SK-N-MC (cell line): ENCODE measurements around the gene BTRC.
"Not testable (repeated sequence)": the region's sequence is repeated elsewhere in the genome, so short reads cannot be mapped to it uniquely, and the experiment has no call there.

ENCODE experiments used
- DNase-seq: peaks from one replicate; pipeline ENCODE4 v3.0.0-alpha.2; 2011; ENCODE audit warnings: low read depth, low spot score
- H3K27ac ChIP-seq: fragments of 200-600 bp; sonication (generic); 2 replicates; pipeline ENCODE4 v1.5.1; 2016; ENCODE audit warnings: mixed run types
- H3K36me3 ChIP-seq: fragments of 200-600 bp; sonication (generic); 2 replicates; pipeline ENCODE4 v1.6.1; 2017; ENCODE audit warnings: antibody characterized with exemption, low read length, mixed read lengths; ENCODE audit not compliant: insufficient read depth
- H3K4me3 ChIP-seq: fragments of 200-600 bp; sonication (generic); 2 replicates; pipeline ENCODE4 v1.5.1; 2016
- H3K9ac ChIP-seq: fragments of 200-600 bp; sonication (generic); 2 replicates; pipeline ENCODE4 v1.8.0; 2017; ENCODE audit warnings: mixed run types, mixed read lengths; ENCODE audit not compliant: insufficient read length
- H3K9me3 ChIP-seq: fragments of 200-600 bp; sonication (generic); 2 replicates; pipeline ENCODE4 v1.6.1; 2017; ENCODE audit warnings: low read depth, mild to moderate bottlenecking, antibody characterized with exemption, low read length, moderate library complexity, mixed read lengths
- EZH2 ChIP-seq: fragments of 200-600 bp; sonication (generic); IDR thresholded peaks from one replicate; pipeline ENCODE4 v1.6.1; 2017; ENCODE audit warnings: antibody characterized with exemption
- FOXP2 ChIP-seq: optimal IDR thresholded peaks from 2 replicates; pipeline ENCODE3; 2011; ENCODE audit warnings: mild to moderate bottlenecking, moderate library complexity; ENCODE audit not compliant: insufficient read depth; ENCODE audit errors: extremely low read length, control extremely low read depth
- POLR2AphosphoS5 ChIP-seq: IDR thresholded peaks from 2 replicates; pipeline ENCODE4 v1.6.1; 2012; ENCODE audit warnings: mild to moderate bottlenecking, low read depth, low read length, borderline replicate concordance

Gene BTRC

GRCh38 chr10:101415884-101416283, 61.9 kb downstream of the BTRC start:
- H3K27ac ChIP-seq, result no peak overlapping the region
- no peaks in the 10 kb centered on the region for H3K9me3 ChIP-seq
- DNase-seq, result no peak

GRCh38 chr10:101421967-101422366, 68.0 kb downstream of the BTRC start:
- H3K9me3 ChIP-seq, H3K4me3 ChIP-seq, H3K9ac ChIP-seq, H3K27ac ChIP-seq, DNase-seq, H3K36me3 ChIP-seq: not testable (repeated sequence)

More at GRCh38 chr10:101415884-101416283, 61.9 kb downstream of the BTRC start:
- TF ChIP-seq EZH2, result no peak
- Histone ChIP-seq H3K9ac (no peak overlapping the region), H3K36me3 (no peaks in the 10 kb centered on the region), H3K4me3 (no peak overlapping the region)

- DNase-seq, result no peak
- no peaks in the 10 kb centered on the region for H3K9me3 ChIP-seq
- no peak overlapping the region for H3K9ac ChIP-seq
- TF ChIP-seq POLR2AphosphoS5, result no peak
- no peak for TF ChIP-seq FOXP2
- TF ChIP-seq EZH2, result no peak
- no peaks in the 10 kb centered on the region for H3K36me3 ChIP-seq
- no peak overlapping the region for H3K4me3 ChIP-seq
- H3K27ac ChIP-seq, result no peak overlapping the region
Measured at GRCh38 chr10:101425535-101425934, 71.6 kb downstream of the BTRC start.

GRCh38 chr10:101428036-101428435, 74.1 kb downstream of the BTRC start:
- Histone ChIP-seq H3K27ac (no peak overlapping the region), H3K9me3 (no peaks in the 10 kb centered on the region), H3K4me3 (no peak overlapping the region), H3K36me3 (no peaks in the 10 kb centered on the region), H3K9ac (no peak overlapping the region)
- DNase-seq, result no peak
- no peak for TF ChIP-seq FOXP2
- no peak for TF ChIP-seq POLR2AphosphoS5

GRCh38 chr10:101429423-101429822, 75.5 kb downstream of the BTRC start:
- DNase-seq, result no peak
- H3K4me3 ChIP-seq, result no peak overlapping the region

GRCh38 chr10:101436302-101436701, 82.3 kb downstream of the BTRC start:
- Histone ChIP-seq H3K27ac (no peak overlapping the region), H3K9ac (no peak overlapping the region), H3K9me3 (no peaks in the 10 kb centered on the region), H3K36me3 (no peaks in the 10 kb centered on the region), H3K4me3 (no peak overlapping the region)
- DNase-seq, result no peak
- TF ChIP-seq EZH2, result no peak
- no peak for TF ChIP-seq POLR2AphosphoS5
- no peak for TF ChIP-seq FOXP2

More at GRCh38 chr10:101429423-101429822, 75.5 kb downstream of the BTRC start:
- no peaks in the 10 kb centered on the region for H3K9me3 ChIP-seq
- H3K27ac ChIP-seq, result no peak overlapping the region
- H3K36me3 ChIP-seq, result no peaks in the 10 kb centered on the region
- TF ChIP-seq POLR2AphosphoS5, result no peak
- TF ChIP-seq FOXP2, result no peak
- no peak for TF ChIP-seq EZH2
- no peak overlapping the region for H3K9ac ChIP-seq

- Histone ChIP-seq H3K9me3 (no peaks in the 10 kb centered on the region), H3K4me3 (no peak overlapping the region), H3K36me3 (no peaks in the 10 kb centered on the region), H3K9ac (no peak overlapping the region), H3K27ac (no peak overlapping the region)
- no peak for DNase-seq
- no peak for TF ChIP-seq FOXP2
- no peak for TF ChIP-seq POLR2AphosphoS5
- TF ChIP-seq EZH2, result no peak
Measured at GRCh38 chr10:101438881-101439391, 85.0 kb downstream of the BTRC start.

- no peak for TF ChIP-seq FOXP2
- Histone ChIP-seq H3K36me3 (no peaks in the 10 kb centered on the region), H3K27ac (no peak overlapping the region), H3K9me3 (no peaks in the 10 kb centered on the region), H3K9ac (no peak overlapping the region), H3K4me3 (no peak overlapping the region)
- peak; percentile 45 for DNase-seq
Measured at GRCh38 chr10:101441541-101442455, 87.8 kb downstream of the BTRC start.

- Histone ChIP-seq H3K9me3 (no peaks in the 10 kb centered on the region), H3K27ac (no peak overlapping the region), H3K4me3 (no peak overlapping the region), H3K36me3 (no peaks in the 10 kb centered on the region), H3K9ac (no peak overlapping the region)
- TF ChIP-seq FOXP2 (no peak), POLR2AphosphoS5 (no peak), EZH2 (no peak)
- no peak for DNase-seq
Measured at GRCh38 chr10:101442456-101442800, 88.5 kb downstream of the BTRC start.
